Fibroblast of skin of left quadriceps (primary cell): Measurements from ENCODE around the gene HSPA1A.
"Not testable (repeated sequence)": the region's sequence is repeated elsewhere in the genome, so short reads cannot be mapped to it uniquely, and the experiment has no call there.

ENCODE experiments used
- DNase-seq, 2 experiments: peaks; one replicate each; pipeline ENCODE4 v3.0.0-alpha.2; 2013; ENCODE audit warnings: low read depth in 2 of 2

The HSPA1A gene

GRCh38 chr6:31811645-31812044 lies 3.7 kb upstream of the HSPA1A start:
- DNase-seq: no peak

GRCh38 chr6:31813465-31813849 lies 1.9 kb upstream of the HSPA1A start:
- DNase-seq: no peak

- peak; percentile 97 for DNase-seq
Observed at GRCh38 chr6:31814677-31815024, 692 bp upstream of the HSPA1A start.

- not testable (repeated sequence) for DNase-seq
Observed at GRCh38 chr6:31817133-31817928, 2.0 kb downstream of the HSPA1A start.

- DNase-seq: not testable (repeated sequence)
Observed at GRCh38 chr6:31817929-31818511, 2.7 kb downstream of the HSPA1A start.

GRCh38 chr6:31819871-31820299 lies 4.5 kb downstream of the HSPA1A start:
- no peak for DNase-seq

- DNase-seq: not testable (repeated sequence)
Observed at GRCh38 chr6:31820399-31820798, 5.1 kb downstream of the HSPA1A start.

GRCh38 chr6:31821301-31822035 lies 6.1 kb downstream of the HSPA1A start:
- DNase-seq: no peak

- no peak for DNase-seq
Observed at GRCh38 chr6:31822036-31822821, 6.9 kb downstream of the HSPA1A start.

GRCh38 chr6:31823592-31824196 lies 8.4 kb downstream of the HSPA1A start:
- DNase-seq: not testable (repeated sequence)

- DNase-seq: no peak
Observed at GRCh38 chr6:31825553-31825952, 10.2 kb downstream of the HSPA1A start.

GRCh38 chr6:31826793-31827285 lies 11.5 kb downstream of the HSPA1A start:
- DNase-seq: peak in 1 of 2 experiments; percentile 75

- peak; percentile 100 for DNase-seq
Observed at GRCh38 chr6:31827286-31828079, 12.1 kb downstream of the HSPA1A start, which contains the start of gene HSPA1B. HSPA1B (plus strand) TSS chr6:31827738; CDS start chr6:31827951, 213 bp downstream.

- peak in 1 of 2 experiments; percentile 32 for DNase-seq
Observed at GRCh38 chr6:31829633-31830283, 14.4 kb downstream of the HSPA1A start.

- DNase-seq: no peak
Observed at GRCh38 chr6:31830886-31831335, 15.6 kb downstream of the HSPA1A start.

GRCh38 chr6:31831350-31832215 lies 16.2 kb downstream of the HSPA1A start:
- no peak for DNase-seq

- peak; percentile 52 to 56 for DNase-seq
Observed at GRCh38 chr6:31834367-31835250, 19.3 kb downstream of the HSPA1A start.

GRCh38 chr6:31836047-31836473 lies 20.7 kb downstream of the HSPA1A start:
- DNase-seq: no peak
